Measurements from ENCODE around the gene CFAP251.

DNA sequence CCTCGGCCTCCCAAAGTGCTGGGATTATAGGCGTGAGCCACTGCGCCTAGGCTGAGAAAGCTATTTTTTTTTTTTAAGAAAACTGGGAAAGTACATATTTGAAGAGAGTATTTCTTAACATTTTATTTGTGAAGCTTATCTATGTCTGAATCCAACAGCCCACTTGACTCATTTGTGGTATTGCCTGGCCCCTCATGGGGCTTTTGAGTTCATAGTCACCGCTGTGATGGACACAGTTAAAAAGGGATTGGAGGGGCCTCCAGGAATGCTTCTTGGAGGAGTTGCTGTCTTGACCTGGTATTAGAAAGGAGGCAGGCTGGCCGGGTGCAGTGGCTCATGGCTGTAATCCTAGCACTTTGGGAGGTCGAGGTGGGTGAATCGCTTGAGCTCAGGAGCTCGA lies 129.8 kb downstream of the CFAP251 start:
- TF ChIP-seq CTCF (IDR thresholded peaks at IDR 0.05) (no peak), POLR2A (IDR thresholded peaks at IDR 0.05) (no peak)
